ENCODE measurements around the gene TTLL5.

DNA sequence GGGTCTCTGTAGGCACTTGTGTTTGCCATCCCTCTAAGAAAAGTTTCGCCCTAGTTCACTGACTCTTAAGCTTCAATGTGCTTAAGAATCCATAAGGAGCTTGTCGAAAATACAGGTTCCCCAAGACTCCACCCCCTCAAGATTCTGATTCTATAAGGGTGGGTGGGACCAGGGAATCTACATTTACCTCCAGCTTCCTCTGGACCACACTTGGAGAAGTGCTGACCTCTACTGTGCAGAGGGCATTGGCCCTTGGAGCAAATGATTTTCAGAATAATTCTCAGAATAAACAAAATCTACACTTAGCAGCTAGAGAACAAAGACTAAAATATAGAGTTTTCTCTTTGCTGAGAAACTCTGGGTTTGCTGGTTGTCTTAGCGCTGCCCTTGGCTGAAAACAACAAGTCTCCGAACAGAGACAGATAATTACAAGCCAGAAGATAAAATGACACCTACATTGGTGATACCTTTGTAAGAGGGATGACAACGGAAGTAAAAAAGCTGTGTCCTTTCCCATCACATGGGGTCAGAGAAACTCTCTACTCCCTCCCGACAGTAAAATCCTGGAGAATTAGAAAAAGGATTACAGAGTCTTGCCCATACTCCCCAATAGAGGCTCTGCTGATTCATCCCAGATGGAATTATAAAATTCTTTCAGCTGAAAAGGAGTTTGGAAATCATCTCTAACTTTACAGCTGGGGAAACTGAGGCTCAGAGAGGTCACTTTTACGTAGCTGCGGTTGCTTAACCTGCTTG lies 316.0 kb downstream of the TTLL5 start:
- no peak for TF ChIP-seq GATA2 (IDR thresholded peaks at IDR 0.05; ENCODE audit: low read depth, low read length)
- no peak for TF ChIP-seq GATA3 (IDR thresholded peaks at IDR 0.05; ENCODE audit: low read depth, low read length)
